ENCODE data around the gene RAB44. TPM values are rescaled to one million over a fixed set of nuclear protein-coding genes. Genes with fewer than 3 reads are reported as not detected.

RAB44 gene
- total RNA-seq, 2 donors from 2014 or later, result 0.14 to 0.45 TPM

- DNase-seq (ENCODE audit: low spot score), result no peak
- TF ChIP-seq POLR2AphosphoS5 (IDR thresholded peaks at IDR 0.05), result no peak
- TF ChIP-seq POLR2A (IDR thresholded peaks at IDR 0.05), result no peak
- no peak for TF ChIP-seq CTCF (IDR thresholded peaks at IDR 0.05)
- H3K36me3 ChIP-seq, result peaks cover 0 to 3% of the 10 kb centered on the region in 2 donors
- WGBS, result 92% methylated on average over 2 of the region's 2 CpGs
- intact Hi-C loops (cut with DNase I), result no loop called here
- no peak overlapping the region for H3K4me3 ChIP-seq
- H3K27ac ChIP-seq, result no peak overlapping the region
- no peaks in the 10 kb centered on the region for H3K9me3 ChIP-seq
- H3K4me1 ChIP-seq (replicated peaks), result no peaks in the 10 kb centered on the region
- H3K27me3 ChIP-seq (replicated peaks; ENCODE audit: insufficient read depth), result no peaks in the 10 kb centered on the region
These were observed 6.0 kb upstream of the RAB44 start for GRCh38 chr6:36691612-36692011.

GRCh38 chr6:36692220-36692619, 5.4 kb upstream of the RAB44 start:
- 84% methylated on average over 3 of the region's 3 CpGs for WGBS
- Histone ChIP-seq H3K27me3 (replicated peaks; ENCODE audit: insufficient read depth) (no peaks in the 10 kb centered on the region), H3K36me3 (no peaks in the 10 kb centered on the region), H3K4me1 (replicated peaks) (no peaks in the 10 kb centered on the region), H3K9me3 (no peaks in the 10 kb centered on the region), H3K27ac (no peak overlapping the region), H3K4me3 (no peak overlapping the region)
- TF ChIP-seq POLR2A (IDR thresholded peaks at IDR 0.05) (no peak), CTCF (IDR thresholded peaks at IDR 0.05) (no peak), POLR2AphosphoS5 (IDR thresholded peaks at IDR 0.05) (no peak)
- intact Hi-C loops (cut with DNase I), result no loop called here
- no peak for DNase-seq (ENCODE audit: low spot score)

DNA sequence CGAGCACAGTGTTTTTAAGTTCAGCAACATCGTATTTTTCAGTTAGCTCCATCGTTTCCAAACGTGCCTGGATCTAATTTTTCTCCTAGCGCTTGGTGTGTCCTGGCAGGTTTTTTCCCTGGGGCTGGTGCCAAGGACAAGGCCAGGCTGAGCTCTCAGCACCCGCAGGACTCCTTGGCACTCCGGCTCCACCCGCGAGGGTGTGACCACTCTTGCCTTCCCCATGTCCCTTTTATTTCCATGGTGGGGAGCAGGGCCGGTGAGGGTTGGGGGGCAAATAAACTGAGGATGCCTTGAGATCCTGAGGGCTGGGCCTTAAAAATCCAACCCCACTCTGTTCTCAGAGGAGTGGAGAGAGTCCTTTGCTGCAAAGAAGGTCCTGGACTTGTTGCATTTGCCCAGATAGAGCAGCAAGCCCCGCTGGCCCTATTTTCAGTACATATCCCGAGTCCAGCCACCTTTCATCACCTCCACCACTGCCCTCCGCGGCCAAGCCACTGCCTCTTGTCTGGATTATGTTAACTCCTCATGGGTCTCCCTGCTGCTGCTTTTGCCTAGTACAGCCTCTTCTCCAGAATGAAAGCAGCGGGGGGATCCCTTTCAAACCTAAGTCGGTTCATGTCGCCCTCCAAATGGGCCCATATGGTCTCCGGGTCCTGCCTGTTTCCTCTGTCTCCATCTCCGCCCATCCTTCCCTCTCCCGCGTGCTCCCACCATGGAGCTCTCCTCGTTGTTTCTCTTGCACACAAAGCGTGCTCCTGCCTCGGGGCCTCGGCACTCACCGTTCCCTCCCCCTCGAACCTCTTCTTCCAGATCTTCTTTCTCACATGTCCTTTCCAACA, 4.5 kb upstream of the RAB44 start:
- DNase-seq (ENCODE audit: low spot score), result peak; percentile 47
- no peak overlapping the region for H3K4me3 ChIP-seq
- H3K27me3 ChIP-seq (replicated peaks; ENCODE audit: insufficient read depth), result no peaks in the 10 kb centered on the region
- 56% methylated on average over 27 of the region's 27 CpGs for WGBS
- intact Hi-C loops (cut with DNase I), result no loop called here
- no peak overlapping the region for H3K27ac ChIP-seq
- no peak for TF ChIP-seq POLR2A (IDR thresholded peaks at IDR 0.05)
- TF ChIP-seq POLR2AphosphoS5 (IDR thresholded peaks at IDR 0.05), result peak; percentile 17
- no peaks in the 10 kb centered on the region for H3K4me1 ChIP-seq (replicated peaks)
- no peaks in the 10 kb centered on the region for H3K9me3 ChIP-seq
- no peaks in the 10 kb centered on the region for H3K36me3 ChIP-seq

GRCh38 chr6:36694616-36695015, 3.0 kb upstream of the RAB44 start:
- DNase-seq (ENCODE audit: low spot score), result no peak
- WGBS, result 97% methylated on average over 6 of the region's 6 CpGs
- Histone ChIP-seq H3K4me3 (no peak overlapping the region), H3K27me3 (replicated peaks; ENCODE audit: insufficient read depth) (no peaks in the 10 kb centered on the region), H3K9me3 (no peaks in the 10 kb centered on the region), H3K36me3 (no peaks in the 10 kb centered on the region), H3K27ac (no peak overlapping the region), H3K4me1 (replicated peaks) (no peaks in the 10 kb centered on the region)
- intact Hi-C loops (cut with DNase I), result no loop called here
- TF ChIP-seq POLR2A (IDR thresholded peaks at IDR 0.05) (no peak), CTCF (IDR thresholded peaks at IDR 0.05) (no peak), POLR2AphosphoS5 (IDR thresholded peaks at IDR 0.05) (no peak)

GRCh38 chr6:36695414-36695813, 2.2 kb upstream of the RAB44 start:
- WGBS, result 66% methylated on average over 2 of the region's 2 CpGs
- Histone ChIP-seq H3K36me3 (no peaks in the 10 kb centered on the region), H3K27me3 (replicated peaks; ENCODE audit: insufficient read depth) (no peaks in the 10 kb centered on the region), H3K9me3 (no peaks in the 10 kb centered on the region), H3K27ac (no peak overlapping the region), H3K4me1 (replicated peaks) (no peaks in the 10 kb centered on the region), H3K4me3 (no peak overlapping the region)
- no peak for DNase-seq (ENCODE audit: low spot score)
- intact Hi-C loops (cut with DNase I), result no loop called here
- TF ChIP-seq POLR2A (IDR thresholded peaks at IDR 0.05) (no peak), CTCF (IDR thresholded peaks at IDR 0.05) (no peak), POLR2AphosphoS5 (IDR thresholded peaks at IDR 0.05) (no peak)

Measured in prostate gland (tissue), 2 donors.